OCI-LY3 (cell line): Measurements from ENCODE around the gene TNIP1.

Experiments used
- CTCF ChIP-seq: fragments of 200-600, 300-600 bp; sonication (generic); IDR thresholded peaks from 2 replicates; pipeline ENCODE4 v1.5.1; 2014; ENCODE audit warnings: antibody characterized with exemption, low read length, low read depth
- EZH2phosphoT487 ChIP-seq: fragments of 200-600 bp; shearing (Covaris generic); IDR thresholded peaks from 2 replicates; pipeline ENCODE4 v1.6.1; 2018; ENCODE audit warnings: antibody characterized with exemption, mixed run types, low read depth

- TF ChIP-seq CTCF (no peak), EZH2phosphoT487 (no peak)
Measured at GRCh38 chr5:151127926-151128325, 47.1 kb upstream of the TNIP1 start.
